Right lung (tissue), 10 donors: ENCODE measurements around the gene CD28. TPM values are rescaled to one million over a fixed set of nuclear protein-coding genes. Genes with fewer than 3 reads are reported as not detected.
A peak's percentile ranks its signal among the peaks of the same experiment; 100 is the strongest.

Source experiments
- DNase-seq, 2 donors: peaks; one replicate each; pipeline ENCODE4 v3.0.0-alpha.2; 2013
- long read RNA-seq, 8 donors: transcript quantifications; one replicate each; lab custom pipeline, GENCODE V29; 2026
- polyA plus RNA-seq, 5 donors: library from polyadenylated mRNA; unstranded; fragments of 120-200 nt; gene quantifications; one replicate each; pipeline versions ENCODE4 v1.2.1 to v1.2.3, GENCODE V29; 2013; ENCODE audit warnings: inconsistent platforms in 1 of 5, low replicate concordance in 1 of 5; ENCODE audit not compliant: insufficient read length in 5 of 5, insufficient read depth in 1 of 5

CD28 gene
- polyA plus RNA-seq, result 1 to 10 TPM; 1.8 to 3.3 (median 3.1) TPM
- long read RNA-seq, donor 1, full-length matches to known transcripts, result 1 of 1 reads
- long read RNA-seq, donor 1, partial matches to known transcripts, result 0 of 1 reads
- long read RNA-seq, donor 1, other reads (novel, unspliced or antisense), result 0 of 1 reads
- long read RNA-seq, donor 2, full-length matches to known transcripts, result 4 of 4 reads
- long read RNA-seq, donor 2, partial matches to known transcripts, result 0 of 4 reads
- long read RNA-seq, donor 2, other reads (novel, unspliced or antisense), result 0 of 4 reads
- long read RNA-seq, donor 3, result 0 reads
- long read RNA-seq, donor 4, result 0 reads
- long read RNA-seq, donor 5, result 0 reads
- long read RNA-seq, donor 6, full-length matches to known transcripts, result 1 of 1 reads
- long read RNA-seq, donor 6, partial matches to known transcripts, result 0 of 1 reads
- long read RNA-seq, donor 6, other reads (novel, unspliced or antisense), result 0 of 1 reads
- long read RNA-seq, donor 7, full-length matches to known transcripts, result 2 of 2 reads
- long read RNA-seq, donor 7, partial matches to known transcripts, result 0 of 2 reads
- long read RNA-seq, donor 7, other reads (novel, unspliced or antisense), result 0 of 2 reads
- long read RNA-seq, donor 8, result 0 reads

DNA sequence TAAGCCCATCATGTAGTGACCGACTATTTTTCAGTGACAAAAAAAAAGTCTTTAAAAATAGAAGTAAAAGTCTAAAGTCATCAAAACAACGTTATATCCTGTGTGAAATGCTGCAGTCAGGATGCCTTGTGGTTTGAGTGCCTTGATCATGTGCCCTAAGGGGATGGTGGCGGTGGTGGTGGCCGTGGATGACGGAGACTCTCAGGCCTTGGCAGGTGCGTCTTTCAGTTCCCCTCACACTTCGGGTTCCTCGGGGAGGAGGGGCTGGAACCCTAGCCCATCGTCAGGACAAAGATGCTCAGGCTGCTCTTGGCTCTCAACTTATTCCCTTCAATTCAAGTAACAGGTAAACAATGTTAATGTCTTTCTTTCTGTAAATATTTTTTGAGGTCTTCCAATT lies at the start of gene CD28:
TSS of gene CD28 (plus strand) at position 237 of the 400 bp plus-strand sequence. CDS start at position 295, 58 bp downstream.
- no peak for DNase-seq

DNA sequence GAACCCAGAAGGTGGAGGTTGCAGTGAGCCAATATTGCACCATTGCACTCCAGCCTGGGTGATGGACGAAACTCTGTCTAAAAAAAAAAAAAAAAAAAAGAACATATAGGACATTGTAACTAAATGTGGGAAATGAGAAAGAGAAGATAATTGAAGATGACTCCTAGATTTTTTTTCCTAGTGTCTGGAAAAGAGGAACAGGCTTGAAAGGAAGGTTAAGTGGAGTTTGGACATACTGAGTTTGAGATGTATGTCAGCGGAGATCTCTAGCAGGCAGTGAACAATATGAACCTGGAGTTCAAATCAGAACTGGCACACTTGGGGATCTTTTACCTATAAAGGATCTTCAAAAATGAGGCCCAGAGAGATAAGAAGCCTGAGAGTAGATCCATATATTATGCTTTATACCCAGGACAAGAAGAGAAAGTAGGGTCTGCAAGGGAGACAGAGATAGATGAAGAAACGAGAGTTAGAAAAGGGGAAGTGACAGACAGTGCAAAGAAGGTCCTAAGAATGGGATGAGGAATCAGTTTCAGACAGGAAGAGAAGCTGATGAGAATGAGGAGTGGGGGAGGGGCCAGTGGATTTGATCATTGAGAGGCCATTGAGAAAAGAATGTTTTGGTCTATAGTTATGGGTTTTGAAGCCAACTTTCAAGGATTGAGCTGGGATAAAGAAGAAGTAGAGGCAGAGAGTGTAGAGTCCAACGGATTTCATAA lies 46.9 kb upstream of the CD28 start:
- no peak for DNase-seq

DNA sequence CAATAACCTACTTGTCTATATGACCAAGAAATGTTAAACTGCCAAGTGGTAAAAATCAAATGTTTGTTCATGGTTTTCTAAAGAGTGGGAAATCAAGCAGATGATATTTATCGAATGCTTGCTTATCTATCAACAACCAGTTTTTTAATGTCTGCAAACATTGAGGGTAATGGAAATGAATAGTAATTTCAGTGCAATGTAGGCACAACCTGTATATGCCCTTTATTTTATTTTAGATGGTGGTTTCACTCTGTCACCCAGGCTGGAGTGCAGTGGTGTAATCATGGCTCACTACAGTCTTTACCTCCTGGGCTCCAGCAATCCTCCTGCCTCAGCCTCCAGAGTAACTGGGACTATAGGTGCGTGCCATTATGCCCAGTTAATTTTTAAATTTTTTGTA lies 46.0 kb upstream of the CD28 start:
- DNase-seq, result no peak

DNA sequence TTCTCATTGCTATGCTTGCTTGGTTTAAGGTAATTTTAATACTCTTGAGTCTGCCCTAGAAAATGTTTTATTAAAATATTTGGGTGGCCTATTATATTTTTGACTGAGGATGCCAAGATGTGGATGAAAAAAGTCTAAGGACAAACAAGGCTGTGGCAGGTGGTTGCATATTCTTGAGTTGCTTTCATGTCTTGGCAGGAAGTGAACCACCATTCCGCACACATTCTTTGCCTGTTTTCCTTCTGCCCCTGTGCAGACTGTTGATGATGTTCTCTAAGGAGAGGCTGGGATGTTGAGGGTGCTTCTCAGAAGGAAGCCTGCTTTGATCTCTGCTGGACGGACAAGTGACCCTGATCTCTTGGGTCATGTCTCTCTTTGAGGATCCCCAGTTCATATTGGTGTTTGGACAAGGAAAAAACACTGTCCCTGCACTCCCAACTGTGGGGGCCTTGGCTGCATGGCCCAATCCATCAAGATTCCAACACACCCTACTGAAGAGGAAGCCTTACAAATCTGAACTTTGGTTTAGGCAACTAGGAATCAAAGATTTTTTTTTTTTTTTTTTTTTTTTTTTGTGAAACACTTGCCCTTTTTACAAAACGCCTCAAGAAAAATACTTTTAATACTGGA lies 45.0 kb upstream of the CD28 start:
- DNase-seq, result no peak

DNA sequence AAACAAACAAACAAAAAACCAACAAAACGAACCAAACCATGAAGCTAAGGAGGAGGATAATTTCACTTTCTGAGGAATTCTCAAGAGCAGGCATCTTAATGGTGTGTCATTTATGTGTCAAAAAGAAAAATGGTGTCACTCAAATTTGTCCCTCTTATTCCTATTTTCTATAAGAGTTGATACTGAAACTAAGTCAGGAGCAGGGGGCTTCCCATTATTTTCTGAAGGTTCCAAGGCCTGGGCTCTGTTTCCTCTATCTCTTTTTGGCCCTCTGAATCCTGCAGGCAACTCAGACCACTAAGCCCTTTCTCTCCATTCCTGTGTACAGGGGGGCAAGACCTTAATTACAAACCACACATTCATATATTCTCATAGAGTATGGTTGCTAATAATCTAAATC lies 44.0 kb upstream of the CD28 start:
- no peak for DNase-seq

DNA sequence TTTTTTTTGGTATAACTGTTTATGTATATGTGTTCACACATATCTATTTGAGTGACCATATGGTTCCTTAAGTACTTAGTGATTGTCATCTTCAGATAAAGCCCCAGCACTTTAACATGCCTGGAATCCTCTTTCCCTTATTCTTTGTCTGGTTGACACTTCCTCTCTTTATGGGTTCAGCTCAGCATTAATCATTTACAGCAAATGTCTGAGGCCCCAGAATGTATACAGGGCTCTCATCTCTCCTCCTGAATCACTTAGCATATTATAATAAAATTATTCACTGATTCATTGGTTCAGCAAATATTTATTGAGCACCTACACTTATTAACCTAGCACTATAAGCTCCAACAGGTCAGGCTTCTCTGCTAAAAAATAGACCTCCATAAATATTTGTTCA lies 43.5 kb upstream of the CD28 start:
- no peak for DNase-seq

DNA sequence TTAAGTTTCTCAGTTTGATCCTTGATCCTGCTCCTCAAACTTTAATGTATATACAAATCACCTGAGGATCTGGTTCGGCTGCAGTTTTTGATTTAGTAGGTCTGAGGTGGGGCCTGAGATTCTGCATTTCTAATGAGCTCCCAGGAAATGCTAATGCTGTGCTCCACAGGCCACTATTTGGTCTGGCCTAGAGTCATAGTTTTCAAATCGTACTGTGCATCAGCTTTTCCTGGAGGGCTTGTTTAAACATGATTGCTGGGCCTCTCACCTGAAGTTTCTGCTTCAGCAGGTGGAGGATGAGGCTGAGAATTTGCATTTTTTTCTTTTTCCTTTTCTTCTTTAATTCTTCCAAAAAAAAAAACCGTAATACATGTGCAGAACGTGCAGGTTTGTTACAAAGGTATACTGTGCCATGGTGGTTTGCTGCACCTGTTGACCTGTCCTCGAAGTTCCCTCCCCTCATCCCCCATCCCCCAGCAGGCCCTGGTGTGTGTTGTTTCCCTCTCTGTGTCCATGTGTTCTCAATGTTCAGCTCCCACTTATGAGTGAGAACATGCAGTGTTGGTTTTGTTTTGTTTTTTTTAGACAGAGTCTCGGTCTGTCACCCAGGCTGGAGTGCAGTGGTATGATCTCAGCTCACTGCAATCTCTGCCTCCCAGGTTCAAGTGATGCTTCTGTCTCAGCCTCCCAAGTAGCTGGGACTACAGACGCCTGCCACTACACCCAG lies 42.2 kb upstream of the CD28 start:
- DNase-seq, result no peak

DNA sequence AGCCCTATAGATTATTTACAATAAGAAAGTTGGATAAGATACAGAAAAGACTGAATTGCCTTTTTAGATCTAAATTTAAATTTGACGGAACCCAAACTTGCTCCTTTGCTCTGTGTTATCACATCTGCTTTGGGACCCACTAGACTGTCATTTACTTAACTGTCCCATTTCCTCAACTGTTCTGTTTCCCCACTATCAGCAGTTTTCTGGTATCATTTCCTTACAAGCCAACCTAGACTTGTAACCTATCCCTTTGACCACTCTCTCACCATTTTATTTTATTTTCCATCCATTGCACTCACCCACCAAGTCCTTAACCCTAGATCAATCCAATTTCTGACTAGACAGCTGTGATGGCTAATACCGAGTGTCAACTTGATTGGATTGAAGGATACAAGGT lies 38.6 kb upstream of the CD28 start:
- DNase-seq, result no peak

DNA sequence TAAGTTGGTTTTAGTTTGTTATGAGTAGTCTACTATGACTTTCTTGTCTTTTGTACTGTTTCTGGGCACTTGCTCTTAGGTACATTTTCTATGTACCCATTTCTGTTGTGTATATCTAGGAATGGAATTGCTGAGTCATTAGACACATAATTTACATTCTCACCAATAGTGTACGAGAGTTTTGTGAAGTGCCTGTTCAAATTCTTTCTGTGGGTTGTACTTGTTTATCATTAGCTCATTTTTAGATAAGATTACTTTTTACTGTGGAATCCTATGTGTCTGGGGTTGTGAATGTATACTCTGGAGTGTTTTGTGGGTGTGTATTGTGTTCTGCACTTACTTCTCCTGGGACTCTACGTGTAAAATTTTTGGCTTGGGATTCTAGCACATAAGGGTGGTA lies 36.6 kb upstream of the CD28 start:
- no peak for DNase-seq

DNA sequence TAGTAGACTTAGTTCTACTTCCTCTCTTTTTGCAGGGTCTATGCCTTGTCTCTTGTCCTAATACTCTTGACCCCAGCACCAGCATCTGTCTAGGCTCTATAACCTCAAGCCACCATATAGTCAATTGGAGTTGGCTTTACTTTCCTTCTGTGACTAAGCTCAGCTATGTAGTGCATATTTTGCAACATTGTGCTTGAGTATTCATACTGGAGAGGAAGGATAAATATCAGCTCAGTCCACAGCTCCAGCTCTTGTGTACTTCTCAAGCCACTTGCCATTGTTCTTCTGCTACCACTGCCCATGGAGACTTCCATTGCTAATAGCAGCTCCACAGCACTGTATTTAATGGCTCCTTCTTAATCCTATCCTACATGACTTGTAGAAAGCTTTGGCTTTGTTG lies 35.5 kb upstream of the CD28 start:
- no peak for DNase-seq

DNA sequence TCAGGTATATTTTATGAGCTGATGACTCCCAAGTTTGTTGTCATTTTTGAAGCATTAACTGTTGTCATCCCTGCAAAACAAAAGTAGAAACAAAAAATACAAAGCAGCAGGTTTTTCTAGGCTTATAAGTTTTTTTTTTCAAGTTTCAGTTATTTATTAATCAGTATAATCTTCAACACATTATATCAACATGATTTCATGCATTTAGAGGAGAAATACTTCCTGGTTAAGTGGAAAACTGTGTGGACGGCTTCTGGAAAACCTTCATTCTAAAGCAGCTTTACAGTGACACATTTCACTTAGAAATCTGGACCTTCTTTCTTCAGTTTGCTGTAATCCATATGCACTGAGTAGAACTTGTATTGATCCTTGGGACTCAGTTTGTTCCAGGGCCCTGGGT lies 34.6 kb upstream of the CD28 start:
- DNase-seq, result no peak

DNA sequence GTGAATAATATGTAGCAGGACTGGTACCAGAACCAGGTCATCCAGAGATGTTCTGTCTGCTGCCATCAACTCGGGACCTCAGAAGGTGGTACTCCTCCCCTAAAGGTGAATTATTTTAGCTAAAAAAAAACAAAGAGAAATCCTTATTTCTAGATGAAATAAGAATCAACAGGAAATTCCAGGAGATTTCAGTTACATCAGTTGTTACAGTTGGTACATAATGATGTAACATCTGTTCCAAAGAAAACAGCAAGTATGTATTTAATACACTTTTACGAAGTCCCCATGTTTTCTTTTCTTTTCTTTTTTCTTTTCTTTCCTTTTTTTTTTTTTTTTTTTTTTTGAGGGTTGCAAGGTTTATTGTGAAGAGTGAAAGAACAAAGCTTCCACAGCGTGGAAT lies 33.6 kb upstream of the CD28 start:
- DNase-seq, result no peak

DNA sequence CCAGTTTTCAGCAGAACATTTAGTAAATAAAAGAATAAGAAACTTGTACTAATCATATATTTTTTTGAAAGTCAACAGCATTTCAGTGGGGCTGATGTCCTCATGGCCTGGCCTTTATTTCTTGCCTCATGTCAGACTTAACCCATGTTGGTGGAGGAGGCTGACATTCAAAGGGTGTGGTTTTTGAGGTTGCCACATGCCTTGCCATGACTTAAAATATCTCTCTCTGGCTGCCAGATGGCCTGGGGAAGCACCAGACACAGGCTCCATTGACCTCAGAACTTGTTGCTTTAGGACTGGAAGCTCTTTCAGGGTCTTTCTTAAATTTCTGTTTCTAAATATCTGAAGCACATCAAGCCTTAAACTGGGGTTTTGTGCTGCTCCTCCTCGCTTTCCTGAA lies 32.5 kb upstream of the CD28 start:
- DNase-seq, result no peak

DNA sequence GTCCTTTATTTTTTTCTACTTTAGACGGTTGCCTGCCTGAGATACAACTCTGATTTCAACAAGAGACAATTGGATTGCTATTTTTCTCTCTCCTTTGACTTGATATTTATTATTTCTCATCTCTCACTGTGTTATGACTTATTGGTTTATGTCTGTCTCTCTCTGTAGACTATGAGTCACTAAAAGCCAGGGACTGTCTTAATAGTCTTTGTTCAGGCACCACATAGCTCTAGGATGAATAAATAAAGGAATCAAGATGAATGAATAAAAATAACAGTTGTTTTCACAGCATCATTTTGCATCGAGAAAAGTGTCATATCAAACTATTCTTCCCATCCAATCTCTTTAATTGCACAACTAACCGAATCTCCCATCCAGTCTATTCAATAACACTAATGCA lies 31.4 kb upstream of the CD28 start:
- DNase-seq, result no peak

DNA sequence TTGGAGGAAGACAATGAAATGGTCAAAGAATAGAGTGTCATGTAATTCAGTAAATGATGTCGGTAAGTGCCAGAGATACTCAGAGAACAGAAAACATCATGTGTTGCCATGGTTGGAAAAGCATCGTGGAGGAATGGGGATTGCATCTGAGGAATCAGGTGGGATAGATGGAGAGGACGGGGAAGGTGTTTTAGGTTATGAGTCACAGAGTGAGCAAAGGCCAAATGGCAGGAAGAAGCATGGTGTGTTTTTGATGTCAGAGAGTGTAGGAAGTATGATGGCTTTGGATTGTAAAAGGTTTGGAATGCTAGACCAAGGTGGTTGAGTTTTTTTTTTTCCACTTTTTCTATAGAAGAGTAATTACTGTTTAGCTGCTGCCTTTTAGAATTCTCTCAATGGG lies 27.5 kb upstream of the CD28 start:
- DNase-seq, result no peak

DNA sequence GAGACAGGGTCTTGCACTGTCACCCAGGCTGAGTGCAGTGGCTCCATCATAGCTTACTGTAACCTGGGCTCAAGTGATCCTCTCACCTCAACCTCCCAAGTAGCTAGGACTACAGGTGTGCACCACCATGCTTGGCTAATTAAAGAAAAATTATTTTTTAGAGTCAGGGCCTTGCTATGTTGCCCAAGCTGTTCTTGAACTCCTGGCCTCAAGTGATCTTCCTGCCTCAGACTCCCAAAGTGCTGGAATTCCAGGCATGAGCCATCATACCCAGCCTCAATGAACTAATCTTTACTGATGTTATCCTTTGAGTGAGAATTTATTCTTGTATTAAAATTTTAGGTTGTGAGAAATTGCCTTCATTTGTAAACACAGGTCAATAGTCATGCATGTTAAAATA lies 27.0 kb upstream of the CD28 start:
- DNase-seq, result no peak

DNA sequence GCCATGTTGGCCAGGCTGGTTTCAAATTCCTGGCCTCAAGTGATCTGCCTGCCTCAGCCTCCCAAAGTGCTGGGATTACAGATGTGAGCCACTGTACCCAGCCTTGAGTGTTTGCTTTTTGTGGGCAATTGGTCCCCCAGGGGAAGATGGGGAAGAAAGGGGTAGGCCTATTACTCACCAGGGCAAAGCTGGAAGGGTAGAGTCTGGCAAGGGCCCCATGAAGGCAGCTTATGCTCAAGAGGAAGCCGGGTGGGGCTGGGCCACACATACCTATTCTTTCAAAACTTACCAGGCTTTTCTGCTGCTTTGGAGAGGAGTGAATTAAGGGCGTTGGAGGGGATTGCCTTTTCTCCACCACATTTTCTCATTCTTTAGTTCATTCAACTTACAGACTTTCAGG lies 24.5 kb upstream of the CD28 start:
- no peak for DNase-seq

DNA sequence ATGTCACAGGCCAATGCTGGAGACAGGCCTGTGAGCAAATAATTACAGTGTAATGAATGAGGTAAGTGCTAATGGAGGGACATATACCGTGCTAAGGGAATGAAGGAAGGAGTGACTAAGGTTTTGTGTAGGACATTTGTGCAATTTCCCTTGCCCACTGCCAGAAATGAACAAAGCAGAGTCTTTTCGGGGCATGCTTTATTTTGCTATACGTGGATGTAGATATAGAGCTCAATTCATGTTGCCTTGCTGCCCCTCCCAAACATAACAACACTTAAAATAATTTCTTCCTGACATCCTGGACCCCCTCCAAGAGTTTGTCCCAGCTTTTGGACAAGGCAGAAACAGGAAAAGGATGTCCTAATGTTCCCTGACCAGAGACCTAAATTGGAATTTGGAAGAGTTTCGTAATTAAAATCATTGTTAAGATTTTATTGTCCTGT lies 23.7 kb upstream of the CD28 start:
- peak; percentile 61 to 67 for DNase-seq

DNA sequence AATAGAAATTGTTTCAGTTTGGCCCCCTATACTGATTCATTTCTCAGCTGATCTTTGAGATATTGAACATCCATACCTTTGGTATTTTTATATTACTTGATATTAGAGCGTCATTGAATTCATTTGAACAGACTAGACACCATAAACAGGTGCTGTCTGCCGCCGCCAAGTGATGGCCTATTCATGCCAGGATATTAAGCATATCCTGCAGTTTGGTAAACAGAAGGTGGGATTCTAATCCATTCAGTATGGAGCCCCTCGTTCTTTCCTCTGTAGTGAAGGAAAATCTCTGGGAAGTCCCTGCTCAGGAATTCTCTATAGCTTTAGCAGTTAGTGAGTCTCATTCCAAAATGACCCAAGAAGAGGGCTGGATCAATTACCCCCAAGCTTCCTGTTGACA lies 23.0 kb upstream of the CD28 start:
- no peak for DNase-seq

DNA sequence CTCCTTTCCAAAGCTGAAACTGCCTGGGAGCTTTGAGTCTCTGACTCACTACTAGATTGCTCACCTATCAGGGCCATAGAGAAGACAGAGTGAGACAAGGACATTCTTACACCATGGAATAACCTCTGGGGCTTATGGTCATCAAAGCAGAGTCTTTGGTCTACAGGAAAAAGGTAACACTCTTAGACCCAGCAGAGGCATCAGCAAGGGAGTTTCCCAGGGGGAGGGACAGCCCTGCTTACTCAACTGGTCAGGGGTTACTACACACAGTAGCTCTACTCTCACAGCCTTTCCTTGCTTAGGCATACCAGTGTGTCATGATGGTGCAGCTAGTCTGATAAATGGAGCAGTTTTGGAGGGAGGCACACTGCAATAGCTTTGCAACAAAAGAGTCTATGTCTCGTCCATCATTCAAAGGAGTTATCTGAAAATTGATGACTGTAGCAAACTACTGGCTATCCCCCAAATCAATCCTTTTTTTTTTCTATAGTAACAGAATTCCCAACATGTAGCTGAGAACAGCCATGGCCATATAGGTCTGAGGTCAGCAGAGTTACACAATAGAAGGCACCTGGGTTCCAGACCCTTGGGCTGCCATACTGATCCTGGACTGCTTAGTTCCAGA lies 22.4 kb upstream of the CD28 start:
- no peak for DNase-seq

DNA sequence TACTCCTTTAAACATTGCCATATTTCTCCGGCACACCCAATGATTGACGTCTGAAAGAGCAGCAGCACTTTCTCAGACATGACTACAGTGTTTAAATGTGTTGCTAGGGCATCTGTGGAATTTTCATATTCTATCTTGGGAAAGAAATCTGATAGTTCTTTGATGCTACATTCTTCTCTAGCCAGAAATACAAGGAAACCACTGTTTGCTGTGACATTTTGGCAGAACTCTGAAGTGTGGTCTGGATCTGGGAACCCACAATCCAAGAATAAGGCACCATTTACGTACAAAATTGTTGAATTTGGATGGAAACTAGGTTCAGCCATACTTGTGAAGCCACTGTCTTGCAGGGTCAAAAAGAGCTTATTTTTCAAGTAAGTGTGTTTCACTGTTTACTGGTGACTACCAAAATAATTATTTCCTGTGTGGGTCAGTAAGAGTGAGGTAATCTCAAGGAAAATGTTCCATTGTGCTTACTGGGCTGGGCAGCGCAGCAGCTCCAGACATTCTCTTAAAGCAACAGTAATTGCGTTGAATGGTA lies 21.3 kb upstream of the CD28 start:
- DNase-seq, result no peak
